ENCODE results near the gene ATP6V0A4.

Gene ATP6V0A4

DNA sequence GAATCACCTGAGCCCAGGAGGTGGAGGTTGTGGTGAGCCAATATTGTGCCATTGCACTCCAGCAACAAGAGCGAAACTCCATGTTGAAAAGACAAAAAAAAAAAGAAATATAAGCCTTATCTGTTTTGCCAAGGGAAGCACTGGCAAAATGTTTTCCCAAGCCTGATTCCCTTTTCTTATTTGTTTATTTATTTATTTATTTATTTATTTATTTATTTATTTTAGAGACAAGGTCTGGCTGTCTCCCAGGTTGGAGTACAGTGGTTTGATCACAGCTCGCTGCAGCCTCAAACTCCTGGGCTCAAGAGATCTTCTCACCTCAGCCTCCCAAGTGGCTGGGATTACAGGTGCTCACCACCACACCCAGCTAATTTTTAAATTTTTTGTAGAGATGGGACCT is 141.0 kb downstream of the ATP6V0A4 start:
- no peak overlapping the region for H3K27ac ChIP-seq (ENCODE audit: low read depth, low read length)
- no peak overlapping the region for H3K9ac ChIP-seq (ENCODE audit: low read length in 5 of 5)
- peaks cover 0 to 5% (median 2%) of the 10 kb centered on the region in 5 donors for H3K27me3 ChIP-seq (ENCODE audit: control insufficient read depth in 5 of 5, insufficient read depth in 4 of 5, low read length in 5 of 5)
- no peaks in the 10 kb centered on the region for H3K4me1 ChIP-seq (ENCODE audit: control insufficient read depth in 5 of 5, insufficient read depth in 5 of 5, low read length in 5 of 5)
- H3K9me3 ChIP-seq (ENCODE audit: control insufficient read depth in 5 of 5, low read length in 5 of 5) = peaks cover 0 to 19% (median 5%) of the 10 kb centered on the region in 5 donors
- no peak overlapping the region for H3K4me3 ChIP-seq (ENCODE audit: low read depth in 1 of 5, low read length in 5 of 5)
- no peaks in the 10 kb centered on the region for H3K36me3 ChIP-seq (ENCODE audit: control insufficient read depth in 5 of 5, insufficient read depth in 5 of 5, low read length in 5 of 5)
